Islet precursor cell (in vitro differentiated cells): Measurements from ENCODE around the gene ZSWIM1.
"Not testable (repeated sequence)": the region's sequence is repeated elsewhere in the genome, so short reads cannot be mapped to it uniquely, and the experiment has no call there.

ENCODE experiments used
- DNase-seq: peaks from one replicate; pipeline ENCODE4 v3.0.0-alpha.2; 2018

Gene ZSWIM1

DNA sequence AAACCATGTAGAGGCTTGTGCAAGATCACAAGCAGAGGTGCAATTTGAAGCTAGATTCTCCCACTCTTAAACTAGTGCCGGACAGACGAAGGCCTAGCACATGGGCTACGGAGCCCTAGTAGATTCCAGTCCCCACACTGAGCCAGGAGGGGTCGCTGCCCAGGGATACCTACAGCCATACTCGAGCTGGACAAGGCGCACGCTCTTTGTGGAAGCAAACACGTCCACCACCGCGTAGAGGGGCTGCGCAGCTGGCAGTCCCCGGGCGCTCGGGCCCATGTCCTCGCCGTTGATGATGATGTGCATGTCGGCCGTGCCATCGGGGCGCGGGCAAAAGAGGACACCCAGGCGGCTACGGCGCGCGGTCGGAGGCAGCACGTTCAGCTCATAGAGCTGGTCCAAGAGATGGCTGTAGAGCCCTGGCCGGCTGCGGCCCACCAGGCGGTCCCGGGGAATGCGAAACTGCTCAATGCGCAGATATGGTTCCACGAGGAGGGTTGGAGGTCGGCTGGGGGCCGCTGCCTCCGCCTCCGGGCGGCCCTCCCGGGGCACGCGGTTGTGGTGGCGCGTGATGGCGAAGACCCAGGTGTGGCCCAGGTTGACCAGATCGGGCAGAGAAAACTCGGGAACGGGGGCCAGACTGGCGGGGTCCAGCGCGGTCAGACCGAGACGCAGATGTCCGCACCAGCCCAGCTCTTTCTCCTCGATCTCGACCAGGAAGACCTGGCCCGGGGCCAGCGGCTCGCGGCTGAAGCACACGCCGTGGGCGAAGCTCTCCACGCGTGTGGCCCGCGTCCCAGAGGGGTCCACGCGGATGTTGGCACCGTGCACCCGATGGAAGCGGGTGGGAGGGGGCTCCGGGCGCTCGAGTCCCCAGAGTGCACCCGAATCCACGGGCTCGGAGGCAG is 9.3 kb downstream of the ZSWIM1 start:
- peak; percentile 94 for DNase-seq

DNA sequence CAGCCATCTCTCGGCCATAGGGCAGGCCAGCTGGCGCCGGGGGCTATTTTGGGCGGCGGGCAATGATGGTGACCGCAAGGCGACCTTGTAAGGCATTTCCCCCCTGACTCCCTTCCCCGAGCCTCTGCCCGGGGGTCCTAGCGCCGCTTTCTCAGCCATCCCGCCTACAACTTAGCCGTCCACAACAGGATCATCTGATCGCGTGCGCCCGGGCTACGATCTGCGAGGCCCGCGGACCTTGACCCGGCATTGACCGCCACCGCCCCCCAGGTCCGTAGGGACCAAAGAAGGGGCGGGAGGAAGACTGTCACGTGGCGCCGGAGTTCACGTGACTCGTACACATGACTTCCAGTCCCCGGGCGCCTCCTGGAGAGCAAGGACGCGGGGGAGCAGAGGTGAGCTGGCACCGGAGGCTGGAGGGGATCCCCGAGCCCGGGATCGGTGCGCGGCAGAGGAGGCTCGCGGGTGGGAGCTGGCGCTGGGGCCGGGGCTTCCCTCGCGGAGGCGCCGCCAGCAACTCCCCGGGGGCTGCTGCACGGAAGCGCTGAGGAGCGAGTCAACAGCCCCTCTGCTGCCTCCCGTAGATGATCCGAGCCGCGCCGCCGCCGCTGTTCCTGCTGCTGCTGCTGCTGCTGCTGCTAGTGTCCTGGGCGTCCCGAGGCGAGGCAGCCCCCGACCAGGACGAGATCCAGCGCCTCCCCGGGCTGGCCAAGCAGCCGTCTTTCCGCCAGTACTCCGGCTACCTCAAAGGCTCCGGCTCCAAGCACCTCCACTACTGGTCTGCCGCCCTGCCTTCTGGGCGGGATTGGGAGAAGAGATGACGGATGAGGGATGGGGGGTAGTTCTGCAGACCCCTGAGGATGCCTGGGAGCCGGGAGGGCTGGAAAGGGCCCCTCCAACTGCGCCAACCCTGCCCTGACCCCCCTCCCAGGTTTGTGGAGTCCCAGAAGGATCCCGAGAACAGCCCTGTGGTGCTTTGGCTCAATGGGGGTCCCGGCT is 10.3 kb downstream of the ZSWIM1 start, which contains the start of the genes CTSA and NEURL2:
Gene CTSA (plus strand): TSS at position 351 of the 999 bp plus-strand sequence. CDS start 234 bp downstream, at position 585.
Gene NEURL2 (minus strand): TSS at position 224 of the 999 bp plus-strand sequence. CDS start 217 bp downstream, at position 7.
- DNase-seq = peak; percentile 93

DNA sequence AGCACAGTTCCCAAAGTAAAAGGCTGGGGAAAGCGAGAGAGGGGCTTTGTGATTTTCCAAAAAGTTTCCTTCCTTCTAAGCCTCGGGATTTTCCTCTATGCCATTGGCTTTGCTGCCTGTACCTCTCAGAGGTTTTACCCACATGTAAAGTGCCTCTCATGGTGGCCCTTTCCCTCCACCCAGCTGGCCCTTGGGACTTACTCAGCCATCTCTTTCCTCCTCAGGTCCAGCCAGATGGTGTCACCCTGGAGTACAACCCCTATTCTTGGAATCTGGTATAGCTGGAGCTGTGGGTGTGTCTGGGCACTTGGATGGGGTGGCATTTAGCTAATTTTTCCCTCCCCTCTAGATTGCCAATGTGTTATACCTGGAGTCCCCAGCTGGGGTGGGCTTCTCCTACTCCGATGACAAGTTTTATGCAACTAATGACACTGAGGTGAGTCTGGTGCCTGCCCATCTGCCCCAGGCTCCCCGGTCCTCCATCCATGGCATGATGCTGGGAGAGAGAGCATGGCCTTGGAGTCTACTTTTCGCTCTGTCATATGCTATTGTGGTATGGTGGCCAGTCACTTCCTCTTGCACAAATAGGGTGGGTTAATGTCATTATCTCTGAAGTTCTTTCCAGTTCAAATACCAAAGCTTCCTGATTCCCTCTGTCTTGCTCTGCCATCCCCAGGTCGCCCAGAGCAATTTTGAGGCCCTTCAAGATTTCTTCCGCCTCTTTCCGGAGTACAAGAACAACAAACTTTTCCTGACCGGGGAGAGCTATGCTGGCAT is 11.2 kb downstream of the ZSWIM1 start:
- DNase-seq = no peak

DNA sequence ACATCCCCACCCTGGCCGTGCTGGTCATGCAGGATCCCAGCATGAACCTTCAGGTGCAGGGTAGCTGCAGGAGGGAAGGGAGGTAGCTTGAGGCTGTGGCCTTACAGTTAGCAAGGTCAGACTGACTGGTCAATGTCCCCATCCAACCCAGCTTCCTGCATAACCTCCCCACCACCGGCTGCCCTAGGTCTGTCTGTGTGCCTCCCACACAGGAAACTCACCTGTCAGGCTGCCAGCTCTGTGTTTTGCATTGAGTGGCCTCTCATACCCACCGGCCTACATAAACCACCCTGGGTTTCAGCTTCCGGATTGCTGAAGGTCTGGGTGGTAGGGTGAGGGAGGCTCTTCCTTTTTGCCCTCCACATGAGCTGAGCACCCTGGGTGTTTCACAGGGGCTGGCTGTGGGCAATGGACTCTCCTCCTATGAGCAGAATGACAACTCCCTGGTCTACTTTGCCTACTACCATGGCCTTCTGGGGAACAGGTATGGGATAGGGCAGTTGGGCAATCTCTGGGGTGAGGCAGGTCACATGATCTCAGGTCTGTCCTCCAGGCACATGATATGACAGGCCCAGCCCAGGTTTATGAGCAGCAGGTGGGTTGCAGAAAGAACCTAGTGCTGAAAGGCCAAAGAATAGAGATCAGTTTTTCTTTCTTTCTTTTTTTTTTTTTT is 11.9 kb downstream of the ZSWIM1 start:
- no peak for DNase-seq

DNA sequence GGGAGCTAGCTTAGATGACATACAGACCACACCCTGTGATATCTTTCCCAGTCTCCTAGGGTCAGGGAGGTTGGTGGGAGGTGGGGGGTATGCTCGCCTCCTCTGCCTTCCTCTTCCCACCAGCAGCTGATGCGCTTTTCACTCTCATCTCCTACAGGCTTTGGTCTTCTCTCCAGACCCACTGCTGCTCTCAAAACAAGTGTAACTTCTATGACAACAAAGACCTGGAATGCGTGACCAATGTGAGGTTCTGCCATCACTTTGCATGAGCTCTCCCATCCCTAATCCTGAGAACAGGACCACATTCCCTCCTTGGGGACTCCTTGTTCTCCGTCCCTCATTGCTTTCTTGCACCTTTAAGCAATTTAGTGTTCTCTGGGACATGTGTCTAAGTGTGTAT is 12.8 kb downstream of the ZSWIM1 start:
- DNase-seq = no peak

DNA sequence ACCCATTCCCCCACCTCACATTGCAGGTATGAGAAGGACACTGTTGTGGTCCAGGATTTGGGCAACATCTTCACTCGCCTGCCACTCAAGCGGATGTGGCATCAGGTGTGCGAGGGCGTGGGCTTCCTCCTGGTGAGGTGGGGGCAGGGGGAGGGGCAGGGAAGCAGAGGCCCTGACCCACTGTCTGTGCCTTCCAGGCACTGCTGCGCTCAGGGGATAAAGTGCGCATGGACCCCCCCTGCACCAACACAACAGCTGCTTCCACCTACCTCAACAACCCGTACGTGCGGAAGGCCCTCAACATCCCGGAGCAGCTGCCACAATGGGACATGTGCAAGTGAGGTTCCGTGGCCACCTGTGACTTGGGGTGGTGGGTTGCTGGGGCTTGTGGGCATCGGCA is 13.8 kb downstream of the ZSWIM1 start:
- no peak for DNase-seq

DNA sequence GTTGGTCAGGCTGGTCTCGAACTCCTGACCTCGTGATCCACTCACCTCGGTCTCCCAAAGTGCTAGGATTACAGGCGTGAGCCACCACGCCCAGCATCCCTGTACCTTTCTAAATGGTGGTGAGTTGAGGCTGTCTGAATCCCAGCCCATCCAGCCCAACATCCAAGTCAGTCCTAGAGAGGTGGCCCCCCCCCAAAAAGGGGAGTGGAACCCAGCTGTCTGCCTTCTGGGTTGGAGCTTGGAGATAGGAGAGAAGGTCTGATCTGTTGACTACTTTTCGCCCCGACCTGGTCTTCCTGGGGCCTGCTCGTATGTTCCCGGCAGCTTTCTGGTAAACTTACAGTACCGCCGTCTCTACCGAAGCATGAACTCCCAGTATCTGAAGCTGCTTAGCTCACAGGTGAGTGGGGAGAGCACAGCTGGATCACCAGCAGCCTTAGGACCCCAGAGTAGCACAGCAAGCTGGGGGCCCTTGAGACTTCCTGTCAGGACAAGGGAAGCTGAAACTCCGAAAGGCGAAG is 15.7 kb downstream of the ZSWIM1 start:
- DNase-seq = no peak

DNA sequence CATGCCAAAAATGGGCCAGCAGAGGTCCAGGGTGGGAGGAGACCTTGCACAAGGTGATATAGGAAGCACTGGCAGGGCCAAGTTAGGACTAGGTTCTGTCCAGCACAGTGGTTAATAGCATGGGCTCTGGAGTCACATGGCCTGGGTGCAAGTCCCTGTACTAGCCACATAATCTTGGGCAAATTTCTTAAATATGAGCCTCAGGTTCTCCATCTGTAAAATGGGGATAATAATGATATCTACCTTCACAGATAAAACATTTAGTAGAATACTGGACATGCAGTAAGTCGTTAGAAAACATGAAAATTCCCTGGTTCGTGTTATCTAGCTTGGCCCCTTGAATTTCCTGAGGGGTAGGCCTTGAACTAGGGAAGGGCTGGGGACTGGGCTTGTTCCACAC is 16.3 kb downstream of the ZSWIM1 start:
- DNase-seq = no peak

DNA sequence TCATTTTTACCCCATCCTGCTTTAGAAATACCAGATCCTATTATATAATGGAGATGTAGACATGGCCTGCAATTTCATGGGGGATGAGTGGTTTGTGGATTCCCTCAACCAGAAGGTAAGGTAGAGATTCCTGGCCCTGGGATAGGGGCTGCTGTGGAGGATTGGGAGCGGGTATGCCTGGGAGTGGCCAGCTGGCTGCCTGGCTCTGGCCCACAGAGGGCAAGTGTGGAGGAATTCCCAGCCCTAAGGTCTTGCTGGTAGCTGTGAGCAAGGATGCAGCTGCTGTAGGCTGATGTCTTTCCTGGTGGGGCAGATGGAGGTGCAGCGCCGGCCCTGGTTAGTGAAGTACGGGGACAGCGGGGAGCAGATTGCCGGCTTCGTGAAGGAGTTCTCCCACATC is 16.7 kb downstream of the ZSWIM1 start:
- DNase-seq = no peak

DNA sequence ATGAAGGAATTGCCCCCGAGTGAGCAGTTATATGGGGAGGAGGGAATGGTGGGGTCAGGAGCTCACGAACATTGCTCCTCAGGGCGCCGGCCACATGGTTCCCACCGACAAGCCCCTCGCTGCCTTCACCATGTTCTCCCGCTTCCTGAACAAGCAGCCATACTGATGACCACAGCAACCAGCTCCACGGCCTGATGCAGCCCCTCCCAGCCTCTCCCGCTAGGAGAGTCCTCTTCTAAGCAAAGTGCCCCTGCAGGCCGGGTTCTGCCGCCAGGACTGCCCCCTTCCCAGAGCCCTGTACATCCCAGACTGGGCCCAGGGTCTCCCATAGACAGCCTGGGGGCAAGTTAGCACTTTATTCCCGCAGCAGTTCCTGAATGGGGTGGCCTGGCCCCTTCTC is 17.3 kb downstream of the ZSWIM1 start:
- DNase-seq = no peak

DNA sequence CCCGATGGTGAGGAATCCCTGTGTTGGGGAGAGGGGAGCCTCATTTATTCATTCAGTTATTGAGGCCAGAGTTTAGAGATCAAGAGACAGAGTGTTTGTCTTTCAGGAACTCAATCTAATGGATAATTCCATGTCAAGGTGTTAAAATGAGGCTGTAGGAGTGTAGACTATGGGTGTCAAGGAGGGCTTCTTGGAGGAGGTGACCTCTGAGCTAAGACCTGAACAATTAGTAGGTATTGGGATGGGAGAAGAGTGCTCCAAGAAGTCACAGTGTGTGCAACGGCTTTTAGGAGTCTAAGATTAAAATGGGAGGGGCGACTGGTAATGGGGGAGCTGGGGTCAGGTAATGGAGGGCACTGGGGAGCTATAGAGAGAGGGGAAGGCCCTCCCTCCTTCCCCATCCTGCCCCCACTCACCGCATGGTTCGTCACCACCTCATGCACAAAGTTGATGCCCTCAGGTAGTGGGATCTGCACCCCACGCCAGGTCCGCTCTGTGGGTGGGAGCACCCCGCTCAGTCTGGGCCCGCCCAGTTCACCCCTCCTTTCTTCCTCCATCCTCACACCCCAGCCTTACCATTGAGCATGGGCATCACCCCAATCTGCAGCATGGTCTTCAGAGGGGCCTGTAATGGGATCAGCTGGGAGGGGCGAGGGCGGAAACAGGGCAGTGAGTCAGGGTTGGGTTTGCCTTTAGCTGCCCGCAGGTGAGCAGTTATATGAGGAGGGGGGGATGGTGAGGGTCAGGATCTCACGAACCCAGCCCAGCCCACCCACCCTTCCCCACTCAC is 18.2 kb downstream of the ZSWIM1 start:
- no peak for DNase-seq

DNA sequence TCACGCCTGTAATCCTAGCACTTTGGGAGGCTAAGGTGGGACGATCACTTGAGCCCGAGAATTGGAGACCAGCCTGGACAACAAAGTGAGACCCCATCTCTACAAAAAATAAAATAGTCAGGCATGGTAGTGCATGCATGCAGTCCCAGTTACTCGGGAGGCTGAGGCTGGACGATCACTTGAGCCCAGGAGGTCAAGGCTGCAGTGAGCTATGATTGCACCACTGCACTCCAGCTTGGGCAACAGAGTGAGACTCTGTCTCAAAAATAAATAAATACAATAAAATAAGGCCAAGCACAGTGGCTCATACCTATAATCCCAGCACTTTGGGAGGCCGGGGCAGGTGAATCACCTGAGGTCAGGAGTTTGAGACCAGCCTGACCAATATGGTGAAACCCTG is 20.3 kb downstream of the ZSWIM1 start:
- not testable (repeated sequence) for DNase-seq

DNA sequence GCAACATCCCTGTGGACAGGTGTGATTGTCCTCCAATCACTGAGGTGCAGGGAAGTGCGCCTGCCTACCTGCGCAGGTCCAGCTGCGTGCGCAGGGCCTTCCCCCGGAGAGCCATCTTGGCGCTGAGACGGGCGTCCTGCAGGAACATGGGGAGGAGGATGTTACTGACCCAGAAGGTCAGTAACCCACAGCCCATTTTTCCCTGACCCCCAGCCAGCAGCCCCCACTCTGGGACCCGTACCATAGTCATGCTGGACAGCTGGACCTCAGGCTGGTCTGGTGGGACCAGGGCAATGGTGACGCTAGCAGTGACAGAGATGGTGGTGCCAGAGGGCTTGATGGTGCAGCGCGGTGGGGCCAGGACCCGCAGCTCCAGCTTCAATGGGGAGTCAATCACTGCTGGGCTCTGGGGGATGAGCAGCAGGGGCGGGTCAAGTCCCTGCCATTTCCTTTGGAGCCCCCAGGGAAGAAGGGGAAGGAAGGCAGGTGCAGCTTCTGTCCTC is 21.2 kb downstream of the ZSWIM1 start:
- no peak for DNase-seq

DNA sequence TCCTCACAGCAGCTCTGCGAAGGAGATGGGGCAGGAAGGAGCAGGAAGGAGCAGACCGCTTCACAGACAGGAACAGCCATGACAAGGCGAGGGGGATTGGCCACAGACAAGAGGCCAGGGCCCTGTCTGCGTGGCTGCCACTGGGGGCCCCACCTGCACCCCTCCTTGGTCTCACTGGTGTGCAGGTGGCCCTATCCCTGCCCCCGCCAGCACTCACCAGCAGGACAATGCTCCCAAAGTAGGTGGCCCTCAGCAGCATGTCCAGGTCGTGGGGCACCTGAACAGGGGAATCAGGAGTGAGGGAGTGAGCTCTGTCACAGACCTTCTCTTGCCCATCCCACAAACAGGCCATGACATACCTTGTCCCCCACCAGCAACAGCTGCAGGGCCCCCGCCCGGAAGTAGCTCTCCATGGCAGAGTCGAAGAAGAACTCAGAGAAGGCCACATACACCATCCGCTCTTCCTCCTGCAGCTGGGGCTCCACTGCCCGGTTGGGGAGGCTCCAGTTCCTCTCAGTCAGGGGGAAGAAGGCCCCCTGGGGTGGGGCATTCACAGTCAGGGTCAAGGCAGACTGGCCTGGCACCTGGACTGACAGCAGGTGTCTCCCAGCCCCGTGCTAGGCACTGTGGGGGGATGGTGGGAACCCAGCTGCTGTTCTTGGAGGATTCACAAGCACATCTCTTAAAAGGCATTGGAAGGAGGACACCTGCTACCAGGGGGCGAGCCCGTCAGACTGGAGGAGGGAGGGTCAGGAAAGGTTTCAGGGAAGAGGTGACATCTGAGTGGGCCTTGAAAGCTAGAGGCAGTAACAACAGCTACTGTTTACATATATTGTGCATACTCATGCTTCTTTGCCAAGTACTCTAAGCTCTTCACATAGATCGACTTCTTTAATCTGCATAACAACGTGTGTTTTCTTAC is 23.8 kb downstream of the ZSWIM1 start:
- DNase-seq = no peak

DNA sequence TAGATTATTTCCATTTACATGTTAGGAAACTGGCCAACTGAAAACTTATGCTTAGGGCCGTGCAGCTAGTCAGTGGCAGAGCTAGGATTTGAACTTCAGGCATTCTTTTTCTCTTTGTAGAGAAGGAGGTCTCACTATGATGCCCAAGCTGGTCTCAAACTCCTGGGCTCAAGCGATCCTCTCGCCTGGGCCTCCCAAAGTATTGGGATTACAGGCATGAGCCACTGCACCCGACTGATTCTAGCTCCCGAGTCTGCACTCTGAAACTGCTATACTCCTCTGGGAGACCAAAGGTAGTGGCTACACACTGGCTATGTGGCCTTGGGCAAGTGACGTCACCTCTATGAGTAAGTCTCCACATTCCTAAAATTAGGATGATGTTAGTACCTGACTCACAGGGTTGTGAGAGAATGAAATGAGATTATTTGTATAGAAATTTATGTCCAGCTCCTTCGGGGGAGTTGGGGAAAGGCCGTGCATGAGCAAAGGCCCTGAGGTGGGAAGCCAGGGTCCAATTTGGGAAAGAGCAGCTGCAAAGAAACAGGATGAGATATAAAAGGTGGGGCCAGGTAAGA is 24.6 kb downstream of the ZSWIM1 start:
- DNase-seq = peak; percentile 75

DNA sequence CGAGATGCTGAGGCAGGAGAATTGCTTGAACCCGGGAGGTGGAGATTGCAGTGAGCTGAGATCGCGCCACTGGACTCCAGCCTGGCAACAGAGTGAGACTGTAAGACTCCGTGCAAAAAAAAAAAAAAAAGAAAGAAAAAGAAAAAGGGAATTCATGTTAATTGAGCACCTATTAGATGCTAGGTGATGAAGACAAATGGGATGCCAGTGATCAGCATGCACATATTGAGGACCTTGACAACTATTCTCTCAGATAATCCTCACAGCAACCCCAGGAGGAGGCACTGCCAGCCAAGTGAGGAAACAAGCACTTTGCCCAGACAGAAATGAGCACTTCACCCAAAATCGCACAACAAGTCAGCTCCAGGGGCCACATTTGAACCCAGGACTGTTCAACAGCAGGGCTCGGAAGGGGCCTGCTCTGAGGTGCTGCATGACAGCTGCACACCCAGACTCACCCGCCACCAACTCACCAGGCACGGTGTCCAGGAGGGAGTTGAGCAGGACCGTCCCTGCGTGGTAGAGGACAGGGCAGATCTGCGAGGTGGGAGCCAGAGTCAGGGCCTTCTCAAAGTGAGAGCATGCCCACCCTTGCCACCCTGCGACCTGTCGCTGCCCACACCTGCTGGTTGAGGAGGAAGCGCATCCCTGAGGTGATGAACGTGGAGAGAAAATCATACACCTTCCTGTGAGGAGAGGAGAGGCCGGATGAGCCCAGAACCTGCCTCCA is 26.4 kb downstream of the ZSWIM1 start:
- no peak for DNase-seq

DNA sequence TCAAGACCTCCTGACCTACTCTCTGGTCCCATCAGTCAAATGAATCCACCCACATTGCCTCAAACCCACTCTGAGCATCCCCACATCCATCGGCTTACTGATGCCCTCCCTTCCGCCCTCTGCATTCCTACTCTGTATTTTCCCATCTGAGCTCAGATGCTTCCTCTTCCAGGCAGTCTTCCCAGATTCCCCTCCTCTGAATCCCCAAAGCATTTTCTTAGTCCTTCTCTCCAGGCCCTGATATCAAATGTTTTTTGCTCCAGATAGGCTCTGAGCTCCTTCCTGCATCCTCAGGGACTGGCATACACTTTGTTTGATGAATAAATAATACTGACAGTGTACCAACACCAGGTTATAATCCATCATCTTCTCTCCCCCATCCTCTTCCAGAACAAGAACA is 27.1 kb downstream of the ZSWIM1 start:
- DNase-seq = no peak

DNA sequence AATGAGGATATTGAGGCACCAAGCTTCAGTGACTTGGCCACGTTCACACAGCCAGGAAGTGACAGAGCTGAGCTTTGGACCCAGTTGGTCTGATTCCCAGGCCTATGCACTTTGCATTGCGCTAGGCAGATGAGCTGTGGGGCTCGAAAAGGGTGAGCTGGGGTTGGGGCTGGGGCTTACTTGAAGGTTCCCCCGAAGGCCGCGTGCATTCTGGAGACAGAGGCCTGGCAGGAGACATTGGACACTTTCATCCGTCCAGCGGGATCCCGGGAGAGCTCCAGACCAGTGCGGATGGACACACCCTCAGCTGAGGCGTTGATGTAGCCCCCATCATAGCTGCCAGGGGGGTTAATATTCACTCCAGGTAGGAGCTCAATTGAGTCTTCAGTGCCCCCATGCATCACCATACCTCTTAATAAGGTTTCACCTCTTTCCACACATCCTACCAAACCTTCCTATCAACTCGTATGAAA is 28.3 kb downstream of the ZSWIM1 start:
- no peak for DNase-seq
